HEK293 (cell line): ENCODE results near the gene FOXF1.
A peak's percentile ranks its signal among the peaks of the same experiment; 100 is the strongest.

ENCODE experiments used
- FEZF1 ChIP-seq: fragments of 450-650 bp; formaldehyde crosslinking; IDR thresholded peaks from 2 replicates; pipeline ENCODE4 v1.5.1; 2016; ENCODE audit warnings: missing biosample characterization, missing genetic modification characterization
- GLI2 ChIP-seq: fragments of 450-650 bp; formaldehyde crosslinking; IDR thresholded peaks from 2 replicates; pipeline ENCODE4; 2017; ENCODE audit warnings: missing biosample characterization, missing genetic modification characterization, low read depth, borderline replicate concordance
- GLI4 ChIP-seq: fragments of 450-650 bp; formaldehyde crosslinking; IDR thresholded peaks from 2 replicates; pipeline ENCODE4 v1.5.1; 2016; ENCODE audit warnings: missing biosample characterization, missing genetic modification characterization
- IKZF3 ChIP-seq: fragments of 450-650 bp; IDR thresholded peaks from 2 replicates; pipeline ENCODE4 v1.5.0; 2018; ENCODE audit warnings: missing biosample characterization, mild to moderate bottlenecking, missing genetic modification characterization, moderate library complexity
- KLF10 ChIP-seq: fragments of 450-650 bp; IDR thresholded peaks from 2 replicates; pipeline ENCODE4 v1.5.1; 2018; ENCODE audit warnings: missing biosample characterization, mild to moderate bottlenecking, missing genetic modification characterization
- KLF7 ChIP-seq: fragments of 450-650 bp; formaldehyde crosslinking; IDR thresholded peaks from 2 replicates; pipeline ENCODE4 v1.5.1; 2016; ENCODE audit warnings: missing biosample characterization, missing genetic modification characterization, borderline replicate concordance
- MZF1 ChIP-seq: fragments of 450-650 bp; formaldehyde crosslinking; IDR thresholded peaks from 2 replicates; pipeline ENCODE4 v1.5.1; 2017; ENCODE audit warnings: missing biosample characterization, missing genetic modification characterization, borderline replicate concordance
- PRDM1 ChIP-seq: fragments of 450-650 bp; formaldehyde crosslinking; IDR thresholded peaks from 2 replicates; pipeline ENCODE4; 2016; ENCODE audit warnings: missing biosample characterization, missing genetic modification characterization
- SP3 ChIP-seq: fragments of 450-650 bp; formaldehyde crosslinking; IDR thresholded peaks from 2 replicates; pipeline ENCODE4 v1.5.1; 2016; ENCODE audit warnings: missing biosample characterization, missing genetic modification characterization
- WT1 ChIP-seq: fragments of 450-650 bp; formaldehyde crosslinking; IDR thresholded peaks from 2 replicates; pipeline ENCODE4 v1.5.1; 2016; ENCODE audit warnings: missing biosample characterization, missing genetic modification characterization
- ZBTB11 ChIP-seq: fragments of 450-650 bp; formaldehyde crosslinking; conservative IDR thresholded peaks from 2 replicates; pipeline ENCODE4 v1.5.1; 2016; ENCODE audit warnings: low read depth, missing biosample characterization, missing genetic modification characterization
- ZEB2 ChIP-seq: fragments of 450-650 bp; formaldehyde crosslinking; IDR thresholded peaks from 2 replicates; pipeline ENCODE4 v1.5.1; 2016; ENCODE audit warnings: missing biosample characterization, missing genetic modification characterization
- ZNF10 ChIP-seq: fragments of 450-650 bp; formaldehyde crosslinking; IDR thresholded peaks from 2 replicates; pipeline ENCODE4 v1.5.1; 2017; ENCODE audit warnings: missing biosample characterization, missing genetic modification characterization
- ZNF2 ChIP-seq: fragments of 450-650 bp; formaldehyde crosslinking; IDR thresholded peaks from 2 replicates; pipeline ENCODE4 v1.5.1; 2016; ENCODE audit warnings: missing biosample characterization, missing genetic modification characterization
- ZNF354C ChIP-seq: fragments of 450-650 bp; formaldehyde crosslinking; IDR thresholded peaks from 2 replicates; pipeline ENCODE4 v1.5.1; 2016; ENCODE audit warnings: missing biosample characterization, missing genetic modification characterization, low read depth, borderline replicate concordance
- ZNF366 ChIP-seq: fragments of 450-650 bp; formaldehyde crosslinking; conservative IDR thresholded peaks from 2 replicates; pipeline ENCODE4 v1.5.1; 2016; ENCODE audit warnings: missing biosample characterization, missing genetic modification characterization
- ZNF391 ChIP-seq: fragments of 450-650 bp; formaldehyde crosslinking; IDR thresholded peaks from 2 replicates; pipeline ENCODE4 v1.5.1; 2016; ENCODE audit warnings: low read depth, missing biosample characterization, missing genetic modification characterization, borderline replicate concordance
- ZNF423 ChIP-seq: fragments of 450-650 bp; formaldehyde crosslinking; IDR thresholded peaks from 2 replicates; pipeline ENCODE4 v1.5.1; 2016; ENCODE audit warnings: missing biosample characterization, missing genetic modification characterization
- ZNF473 ChIP-seq: fragments of 450-650 bp; formaldehyde crosslinking; IDR thresholded peaks from 2 replicates; pipeline ENCODE4 v1.5.1; 2017; ENCODE audit warnings: missing biosample characterization, missing genetic modification characterization
- ZNF510 ChIP-seq: fragments of 450-650 bp; formaldehyde crosslinking; IDR thresholded peaks from 2 replicates; pipeline ENCODE4 v1.5.1; 2018; ENCODE audit warnings: mild to moderate bottlenecking, missing genetic modification characterization, missing biosample characterization; ENCODE audit not compliant: insufficient replicate concordance
- ZNF555 ChIP-seq: fragments of 450-650 bp; formaldehyde crosslinking; conservative IDR thresholded peaks from 2 replicates; pipeline ENCODE4 v1.5.1; 2017; ENCODE audit warnings: missing biosample characterization, mild to moderate bottlenecking, missing genetic modification characterization, inconsistent platforms
- ZNF560 ChIP-seq: fragments of 450-650 bp; formaldehyde crosslinking; IDR thresholded peaks from 2 replicates; pipeline ENCODE4 v1.5.1; 2017; ENCODE audit warnings: missing biosample characterization, missing genetic modification characterization, borderline replicate concordance
- ZNF600 ChIP-seq: fragments of 450-650 bp; formaldehyde crosslinking; IDR thresholded peaks from 2 replicates; pipeline ENCODE4 v1.5.1; 2016; ENCODE audit warnings: missing biosample characterization, missing genetic modification characterization
- ZNF629 ChIP-seq: fragments of 450-650 bp; formaldehyde crosslinking; IDR thresholded peaks from 2 replicates; pipeline ENCODE4 v1.5.1; 2017; ENCODE audit warnings: missing biosample characterization, missing genetic modification characterization
- ZNF664 ChIP-seq: fragments of 450-650 bp; formaldehyde crosslinking; IDR thresholded peaks from 2 replicates; pipeline ENCODE4 v1.5.1; 2016; ENCODE audit warnings: missing biosample characterization, missing genetic modification characterization
- TF ChIP-seq, protein P1 (sequence below): fragments of 450-650 bp; formaldehyde crosslinking; IDR thresholded peaks from 2 replicates; pipeline ENCODE4 v1.5.1; 2016; ENCODE audit warnings: missing biosample characterization, missing genetic modification characterization
- TF ChIP-seq, protein P2 (sequence below): fragments of 450-650 bp; formaldehyde crosslinking; optimal IDR thresholded peaks from 2 replicates; pipeline ENCODE3; 2016; ENCODE audit warnings: missing biosample characterization, mild to moderate bottlenecking, missing genetic modification characterization
- TF ChIP-seq, protein P3 (sequence below): fragments of 450-650 bp; formaldehyde crosslinking; IDR thresholded peaks from 2 replicates; pipeline ENCODE4 v1.5.1; 2017; ENCODE audit warnings: missing biosample characterization, missing genetic modification characterization
- TF ChIP-seq, protein P4 (sequence below): fragments of 450-650 bp; formaldehyde crosslinking; IDR thresholded peaks from 2 replicates; pipeline ENCODE4 v1.5.1; 2016; ENCODE audit warnings: missing biosample characterization, missing genetic modification characterization

FOXF1 gene

DNA sequence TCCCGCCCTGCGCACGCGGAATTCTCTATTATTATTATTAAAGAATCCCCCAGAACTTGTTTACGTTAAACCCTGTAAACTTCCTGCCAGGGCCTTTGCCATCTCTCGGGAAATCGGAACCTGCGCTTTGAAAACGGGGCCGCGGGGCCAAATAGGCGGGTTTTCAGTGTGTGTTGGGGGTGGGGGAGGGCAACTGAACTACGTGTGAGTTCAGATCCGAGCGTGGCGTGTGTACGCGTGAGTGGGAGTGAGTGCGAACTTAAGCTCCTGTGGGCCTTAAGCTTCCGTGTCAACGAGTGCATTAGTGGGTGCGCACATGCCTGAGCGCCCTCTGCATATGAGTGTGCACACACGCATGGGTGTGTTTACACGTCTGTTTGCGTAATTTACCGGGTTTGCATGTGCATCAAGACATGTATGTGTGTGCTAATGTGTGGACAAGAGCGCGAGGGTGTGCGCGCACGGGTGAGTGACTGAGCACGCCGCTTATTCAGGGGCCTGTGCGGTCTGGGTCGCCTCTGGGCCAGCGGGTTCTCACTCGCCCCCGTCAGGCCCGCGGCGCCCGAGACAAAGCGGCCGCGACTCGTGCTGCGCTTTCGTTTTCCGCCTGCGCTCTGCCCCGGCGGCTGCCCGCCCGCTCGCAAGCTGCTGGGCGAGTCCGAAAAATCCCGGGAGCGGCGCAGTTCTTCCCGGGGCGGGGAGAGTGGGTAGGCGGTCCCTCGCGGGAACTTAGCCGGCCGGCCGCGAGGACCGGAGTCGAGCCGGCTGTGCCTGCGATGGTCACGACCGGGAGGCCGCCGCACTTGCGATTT, 1.2 kb upstream of the FOXF1 start (continued):
- TF ChIP-seq ZNF354C (tag by site-specific recombination) (no peak), PRDM1 (tag by site-specific recombination) (no peak), ZNF391 (tag by site-specific recombination) (no peak), ZBTB11 (tag by site-specific recombination) (no peak), MZF1 (tag by site-specific recombination) (no peak), ZNF555 (tag by site-specific recombination) (no peak), WT1 (tag by site-specific recombination) (no peak), ZNF664 (tag by site-specific recombination) (no peak), GLI4 (tag by site-specific recombination) (no peak), ZNF560 (tag by site-specific recombination) (no peak), ZNF629 (tag by site-specific recombination) (no peak), FEZF1 (0 out of 2 replicates have a peak, but pooled peaks have one; percentile 14), ZNF510 (tag by site-specific recombination) (no peak), GLI2 (no peak), KLF10 (tag by site-specific recombination) (no peak), KLF7 (tag by site-specific recombination) (no peak), ZNF366 (tag by site-specific recombination) (no peak), SP3 (no peak), ZNF600 (no peak), ZNF10 (no peak), ZEB2 (tag by site-specific recombination) (peak; percentile 23; the same call in 1 of the 2 replicates), ZNF473 (tag by site-specific recombination) (no peak), IKZF3 (tag by site-specific recombination) (peak; percentile 78), ZNF2 (tag by site-specific recombination) (peak; percentile 83), ZNF423 (tag by site-specific recombination) (no peak)
- TF ChIP-seq, protein P1, sequence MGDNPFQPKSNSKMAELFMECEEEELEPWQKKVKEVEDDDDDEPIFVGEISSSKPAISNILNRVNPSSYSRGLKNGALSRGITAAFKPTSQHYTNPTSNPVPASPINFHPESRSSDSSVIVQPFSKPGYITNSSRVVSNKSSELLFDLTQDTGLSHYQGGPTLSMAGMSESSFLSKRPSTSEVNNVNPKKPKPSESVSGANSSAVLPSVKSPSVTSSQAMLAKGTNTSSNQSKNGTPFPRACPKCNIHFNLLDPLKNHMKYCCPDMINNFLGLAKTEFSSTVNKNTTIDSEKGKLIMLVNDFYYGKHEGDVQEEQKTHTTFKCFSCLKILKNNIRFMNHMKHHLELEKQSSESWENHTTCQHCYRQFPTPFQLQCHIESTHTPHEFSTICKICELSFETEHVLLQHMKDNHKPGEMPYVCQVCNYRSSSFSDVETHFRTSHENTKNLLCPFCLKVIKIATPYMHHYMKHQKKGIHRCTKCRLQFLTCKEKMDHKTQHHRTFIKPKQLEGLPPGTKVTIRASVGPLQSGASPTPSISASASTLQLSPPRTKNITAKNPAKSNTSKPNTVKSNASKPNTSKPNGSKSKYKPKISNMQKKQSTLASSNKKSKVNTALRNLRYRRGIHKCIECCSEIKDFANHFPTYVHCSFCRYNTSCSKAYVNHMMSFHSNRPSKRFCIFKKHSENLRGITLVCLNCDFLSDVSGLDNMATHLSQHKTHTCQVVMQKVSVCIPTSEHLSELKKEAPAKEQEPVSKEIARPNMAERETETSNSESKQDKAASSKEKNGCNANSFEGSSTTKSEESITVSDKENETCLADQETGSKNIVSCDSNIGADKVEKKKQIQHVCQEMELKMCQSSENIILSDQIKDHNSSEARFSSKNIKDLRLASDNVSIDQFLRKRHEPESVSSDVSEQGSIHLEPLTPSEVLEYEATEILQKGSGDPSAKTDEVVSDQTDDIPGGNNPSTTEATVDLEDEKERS: no peak
- TF ChIP-seq, protein P2, sequence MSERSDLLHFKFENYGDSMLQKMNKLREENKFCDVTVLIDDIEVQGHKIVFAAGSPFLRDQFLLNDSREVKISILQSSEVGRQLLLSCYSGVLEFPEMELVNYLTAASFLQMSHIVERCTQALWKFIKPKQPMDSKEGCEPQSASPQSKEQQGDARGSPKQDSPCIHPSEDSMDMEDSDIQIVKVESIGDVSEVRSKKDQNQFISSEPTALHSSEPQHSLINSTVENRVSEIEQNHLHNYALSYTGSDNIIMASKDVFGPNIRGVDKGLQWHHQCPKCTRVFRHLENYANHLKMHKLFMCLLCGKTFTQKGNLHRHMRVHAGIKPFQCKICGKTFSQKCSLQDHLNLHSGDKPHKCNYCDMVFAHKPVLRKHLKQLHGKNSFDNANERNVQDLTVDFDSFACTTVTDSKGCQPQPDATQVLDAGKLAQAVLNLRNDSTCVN: peak; percentile 91
- TF ChIP-seq, protein P3, sequence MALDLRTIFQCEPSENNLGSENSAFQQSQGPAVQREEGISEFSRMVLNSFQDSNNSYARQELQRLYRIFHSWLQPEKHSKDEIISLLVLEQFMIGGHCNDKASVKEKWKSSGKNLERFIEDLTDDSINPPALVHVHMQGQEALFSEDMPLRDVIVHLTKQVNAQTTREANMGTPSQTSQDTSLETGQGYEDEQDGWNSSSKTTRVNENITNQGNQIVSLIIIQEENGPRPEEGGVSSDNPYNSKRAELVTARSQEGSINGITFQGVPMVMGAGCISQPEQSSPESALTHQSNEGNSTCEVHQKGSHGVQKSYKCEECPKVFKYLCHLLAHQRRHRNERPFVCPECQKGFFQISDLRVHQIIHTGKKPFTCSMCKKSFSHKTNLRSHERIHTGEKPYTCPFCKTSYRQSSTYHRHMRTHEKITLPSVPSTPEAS (tag by site-specific recombination): peak; percentile 91
- TF ChIP-seq, protein P4, sequence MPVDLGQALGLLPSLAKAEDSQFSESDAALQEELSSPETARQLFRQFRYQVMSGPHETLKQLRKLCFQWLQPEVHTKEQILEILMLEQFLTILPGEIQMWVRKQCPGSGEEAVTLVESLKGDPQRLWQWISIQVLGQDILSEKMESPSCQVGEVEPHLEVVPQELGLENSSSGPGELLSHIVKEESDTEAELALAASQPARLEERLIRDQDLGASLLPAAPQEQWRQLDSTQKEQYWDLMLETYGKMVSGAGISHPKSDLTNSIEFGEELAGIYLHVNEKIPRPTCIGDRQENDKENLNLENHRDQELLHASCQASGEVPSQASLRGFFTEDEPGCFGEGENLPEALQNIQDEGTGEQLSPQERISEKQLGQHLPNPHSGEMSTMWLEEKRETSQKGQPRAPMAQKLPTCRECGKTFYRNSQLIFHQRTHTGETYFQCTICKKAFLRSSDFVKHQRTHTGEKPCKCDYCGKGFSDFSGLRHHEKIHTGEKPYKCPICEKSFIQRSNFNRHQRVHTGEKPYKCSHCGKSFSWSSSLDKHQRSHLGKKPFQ: peak; percentile 54
